Measurements from ENCODE around the gene NHEJ1.

DNA sequence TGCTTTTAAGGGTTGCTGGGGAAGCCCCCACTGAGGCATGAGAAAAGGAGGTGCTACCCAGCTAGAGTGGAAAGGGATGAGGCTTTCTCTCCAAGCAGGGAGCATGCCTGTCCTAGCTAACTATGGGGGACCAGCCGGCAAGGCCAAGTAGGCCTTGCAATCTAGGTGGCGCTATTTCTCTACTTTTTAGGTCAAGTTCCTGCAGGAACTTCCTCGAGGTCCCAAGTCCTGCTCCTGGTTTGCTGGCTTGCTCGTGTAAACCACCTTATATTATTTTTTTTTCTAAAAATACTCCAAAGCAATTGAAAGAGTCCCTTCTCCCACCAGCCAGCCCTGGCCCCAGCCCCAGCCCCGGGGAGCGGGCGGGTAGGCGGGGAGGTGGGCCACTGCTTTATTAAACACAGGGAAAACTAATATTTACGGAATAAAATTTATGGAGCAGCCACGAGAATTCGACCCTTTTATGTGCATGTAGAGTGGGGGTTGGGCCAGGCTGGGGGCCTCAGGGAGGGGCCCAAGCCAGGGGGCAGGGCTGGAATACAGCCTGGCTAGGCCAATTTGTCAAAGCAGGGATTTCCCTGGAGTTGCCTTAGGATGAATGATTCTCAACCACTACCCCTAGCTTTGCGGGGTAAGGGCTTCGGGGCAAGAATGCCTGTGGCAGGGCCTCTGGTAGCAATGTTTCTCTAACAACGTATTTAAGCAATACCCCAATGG is 87.0 kb downstream of the NHEJ1 start:
- TF ChIP-seq, protein P1, sequence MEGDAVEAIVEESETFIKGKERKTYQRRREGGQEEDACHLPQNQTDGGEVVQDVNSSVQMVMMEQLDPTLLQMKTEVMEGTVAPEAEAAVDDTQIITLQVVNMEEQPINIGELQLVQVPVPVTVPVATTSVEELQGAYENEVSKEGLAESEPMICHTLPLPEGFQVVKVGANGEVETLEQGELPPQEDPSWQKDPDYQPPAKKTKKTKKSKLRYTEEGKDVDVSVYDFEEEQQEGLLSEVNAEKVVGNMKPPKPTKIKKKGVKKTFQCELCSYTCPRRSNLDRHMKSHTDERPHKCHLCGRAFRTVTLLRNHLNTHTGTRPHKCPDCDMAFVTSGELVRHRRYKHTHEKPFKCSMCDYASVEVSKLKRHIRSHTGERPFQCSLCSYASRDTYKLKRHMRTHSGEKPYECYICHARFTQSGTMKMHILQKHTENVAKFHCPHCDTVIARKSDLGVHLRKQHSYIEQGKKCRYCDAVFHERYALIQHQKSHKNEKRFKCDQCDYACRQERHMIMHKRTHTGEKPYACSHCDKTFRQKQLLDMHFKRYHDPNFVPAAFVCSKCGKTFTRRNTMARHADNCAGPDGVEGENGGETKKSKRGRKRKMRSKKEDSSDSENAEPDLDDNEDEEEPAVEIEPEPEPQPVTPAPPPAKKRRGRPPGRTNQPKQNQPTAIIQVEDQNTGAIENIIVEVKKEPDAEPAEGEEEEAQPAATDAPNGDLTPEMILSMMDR (IDR thresholded peaks at IDR 0.05; ENCODE audit: extremely low read depth in 1 of 2, insufficient read depth in 1 of 2, low read depth in 1 of 2, low read length in 2 of 2), result peak; percentile 60 to 65
- TF ChIP-seq MYC (IDR thresholded peaks at IDR 0.05; ENCODE audit: low read depth, low read length), result no peak
